Coronary artery (tissue), 2 donors: ENCODE results near the gene CAPN10.

Source experiments
- DNase-seq: peaks from one replicate; pipeline ENCODE4 v3.0.0-alpha.2; 2017; ENCODE audit warnings: low spot score
- H3K27ac ChIP-seq, 2 donors: fragments of 200-600 bp; sonication (generic); one replicate each; pipeline ENCODE4 v1.5.1; 2016 to 2019
- H3K4me3 ChIP-seq: fragments of 200-600 bp; sonication (generic); 2 replicates; pipeline ENCODE4 v1.5.1; 2016; ENCODE audit warnings: mild to moderate bottlenecking, moderate library complexity
- CTCF ChIP-seq: fragments of 200-600 bp; sonication (generic); IDR thresholded peaks from one replicate; pipeline ENCODE4 v1.5.1; 2019; ENCODE audit warnings: antibody characterized with exemption

CAPN10 gene

GRCh38 chr2:240639566-240639965 is 53.0 kb downstream of the CAPN10 start:
- Histone ChIP-seq H3K4me3 (no peak overlapping the region), H3K27ac (no peak overlapping the region)
- DNase-seq: no peak
- TF ChIP-seq CTCF: no peak

GRCh38 chr2:240640939-240641338 is 54.4 kb downstream of the CAPN10 start:
- DNase-seq: no peak
- no peak for TF ChIP-seq CTCF
- H3K27ac ChIP-seq: no peak overlapping the region
- no peak overlapping the region for H3K4me3 ChIP-seq

- peak; percentile 60 for DNase-seq
- H3K27ac ChIP-seq: no peak overlapping the region
- no peak overlapping the region for H3K4me3 ChIP-seq
- no peak for TF ChIP-seq CTCF
Measured at GRCh38 chr2:240642061-240642805, 55.7 kb downstream of the CAPN10 start.

- no peak for TF ChIP-seq CTCF
- Histone ChIP-seq H3K4me3 (no peak overlapping the region), H3K27ac (no peak overlapping the region)
- DNase-seq: no peak
Measured at GRCh38 chr2:240642806-240643092, 56.2 kb downstream of the CAPN10 start.

- no peak overlapping the region for H3K27ac ChIP-seq
- TF ChIP-seq CTCF: no peak
- H3K4me3 ChIP-seq: no peak overlapping the region
- no peak for DNase-seq
Measured at GRCh38 chr2:240643093-240643810, 56.7 kb downstream of the CAPN10 start.

GRCh38 chr2:240643811-240644150 is 57.2 kb downstream of the CAPN10 start:
- Histone ChIP-seq H3K4me3 (no peak overlapping the region), H3K27ac (no peak overlapping the region)
- TF ChIP-seq CTCF: no peak
- DNase-seq: no peak

- TF ChIP-seq CTCF: no peak
- DNase-seq: peak; percentile 65
- Histone ChIP-seq H3K4me3 (no peak overlapping the region), H3K27ac (no peak overlapping the region)
Measured at GRCh38 chr2:240644171-240644651, 57.7 kb downstream of the CAPN10 start.
